DMS153 treated with DMSO at 0.1 percent for 48 hours (cell line): ENCODE results near the gene SUGCT.
A peak's percentile ranks its signal among the peaks of the same experiment; 100 is the strongest.

ENCODE experiments used
- DNase-seq: peaks from one replicate; lab custom pipeline; 2025; ENCODE audit not compliant: unreplicated experiment; lab: John Stamatoyannopoulos, UW

SUGCT gene

GRCh38 chr7:40315277-40315676 is 180.5 kb downstream of the SUGCT start:
- no peak for DNase-seq

- no peak for DNase-seq
Observed at GRCh38 chr7:40316176-40316575, 181.4 kb downstream of the SUGCT start.

GRCh38 chr7:40324914-40325313 is 190.1 kb downstream of the SUGCT start:
- DNase-seq: no peak

- DNase-seq: no peak
Observed at GRCh38 chr7:40327113-40327512, 192.3 kb downstream of the SUGCT start.

- DNase-seq: no peak
Observed at GRCh38 chr7:40327873-40328272, 193.1 kb downstream of the SUGCT start.

- DNase-seq: peak; percentile 41
Observed at GRCh38 chr7:40329601-40330153, 194.9 kb downstream of the SUGCT start.

GRCh38 chr7:40330408-40330807 is 195.6 kb downstream of the SUGCT start:
- DNase-seq: no peak

- no peak for DNase-seq
Observed at GRCh38 chr7:40331915-40332314, 197.1 kb downstream of the SUGCT start.

- no peak for DNase-seq
Observed at GRCh38 chr7:40332516-40332915, 197.7 kb downstream of the SUGCT start.

- DNase-seq: no peak
Observed at GRCh38 chr7:40341836-40342235, 207.0 kb downstream of the SUGCT start.

- no peak for DNase-seq
Observed at GRCh38 chr7:40346554-40346953, 211.7 kb downstream of the SUGCT start.

- no peak for DNase-seq
Observed at GRCh38 chr7:40348126-40348728, 213.4 kb downstream of the SUGCT start.

GRCh38 chr7:40350100-40350499 is 215.3 kb downstream of the SUGCT start:
- no peak for DNase-seq

GRCh38 chr7:40354711-40355110 is 219.9 kb downstream of the SUGCT start:
- no peak for DNase-seq

GRCh38 chr7:40356312-40356711 is 221.5 kb downstream of the SUGCT start:
- no peak for DNase-seq

- DNase-seq: no peak
Observed at GRCh38 chr7:40356871-40357709, 222.3 kb downstream of the SUGCT start.

- DNase-seq: no peak
Observed at GRCh38 chr7:40369641-40370277, 235.0 kb downstream of the SUGCT start.

- no peak for DNase-seq
Observed at GRCh38 chr7:40371806-40372440, 237.1 kb downstream of the SUGCT start.

- no peak for DNase-seq
Observed at GRCh38 chr7:40374575-40374974, 239.8 kb downstream of the SUGCT start.

- no peak for DNase-seq
Observed at GRCh38 chr7:40380111-40380510, 245.3 kb downstream of the SUGCT start.

GRCh38 chr7:40382145-40382544 is 247.3 kb downstream of the SUGCT start:
- no peak for DNase-seq
